ENCODE data around the gene RAB31.

The RAB31 gene

GRCh38 chr18:9739516-9739915, 31.4 kb downstream of the RAB31 start:
- no peak for DNase-seq

GRCh38 chr18:9740071-9740470, 32.0 kb downstream of the RAB31 start:
- DNase-seq: no peak

- no peak for DNase-seq
These were observed 33.3 kb downstream of the RAB31 start for GRCh38 chr18:9741406-9741792.

- DNase-seq: no peak
These were observed 33.9 kb downstream of the RAB31 start for GRCh38 chr18:9741793-9742523.

- no peak for DNase-seq
These were observed 34.5 kb downstream of the RAB31 start for GRCh38 chr18:9742524-9743131.

- DNase-seq: peak; percentile 34
These were observed 35.3 kb downstream of the RAB31 start for GRCh38 chr18:9743200-9744016.

- DNase-seq: no peak
These were observed 38.9 kb downstream of the RAB31 start for GRCh38 chr18:9746958-9747357.

- DNase-seq: no peak
These were observed 41.5 kb downstream of the RAB31 start for GRCh38 chr18:9749611-9750010.

GRCh38 chr18:9750112-9750511, 42.0 kb downstream of the RAB31 start:
- DNase-seq: no peak

GRCh38 chr18:9750606-9751304, 42.7 kb downstream of the RAB31 start:
- DNase-seq: no peak

- no peak for DNase-seq
These were observed 43.4 kb downstream of the RAB31 start for GRCh38 chr18:9751371-9752031.

GRCh38 chr18:9753846-9754245, 45.7 kb downstream of the RAB31 start:
- peak; percentile 26 for DNase-seq

GRCh38 chr18:9755110-9755509, 47.0 kb downstream of the RAB31 start:
- no peak for DNase-seq

GRCh38 chr18:9755615-9756014, 47.5 kb downstream of the RAB31 start:
- DNase-seq: peak; percentile 25

- no peak for DNase-seq
These were observed 48.3 kb downstream of the RAB31 start for GRCh38 chr18:9756271-9756932.

- DNase-seq: no peak
These were observed 48.9 kb downstream of the RAB31 start for GRCh38 chr18:9756933-9757470.

- DNase-seq: no peak
These were observed 49.9 kb downstream of the RAB31 start for GRCh38 chr18:9757827-9758621.

- DNase-seq: no peak
These were observed 50.5 kb downstream of the RAB31 start for GRCh38 chr18:9758624-9759075.

GRCh38 chr18:9760641-9761040, 52.5 kb downstream of the RAB31 start:
- no peak for DNase-seq

GRCh38 chr18:9762526-9762925, 54.4 kb downstream of the RAB31 start:
- no peak for DNase-seq

- DNase-seq: no peak
These were observed 55.1 kb downstream of the RAB31 start for GRCh38 chr18:9763157-9763556.
